GM11168 (cell line): Measurements from ENCODE around the gene OR4X1.
"Not testable (repeated sequence)": the region's sequence is repeated elsewhere in the genome, so short reads cannot be mapped to it uniquely, and the experiment has no call there.

Experiments
- in situ Hi-C: fragments of 300-500 bp; cut with MboI; formaldehyde crosslinking; loops from one replicate; pipeline ENCODE4 v1.12.0; 2022; ENCODE audit warnings: low sequenced_read_pairs; ENCODE audit not compliant: unreplicated experiment

OR4X1 gene

DNA sequence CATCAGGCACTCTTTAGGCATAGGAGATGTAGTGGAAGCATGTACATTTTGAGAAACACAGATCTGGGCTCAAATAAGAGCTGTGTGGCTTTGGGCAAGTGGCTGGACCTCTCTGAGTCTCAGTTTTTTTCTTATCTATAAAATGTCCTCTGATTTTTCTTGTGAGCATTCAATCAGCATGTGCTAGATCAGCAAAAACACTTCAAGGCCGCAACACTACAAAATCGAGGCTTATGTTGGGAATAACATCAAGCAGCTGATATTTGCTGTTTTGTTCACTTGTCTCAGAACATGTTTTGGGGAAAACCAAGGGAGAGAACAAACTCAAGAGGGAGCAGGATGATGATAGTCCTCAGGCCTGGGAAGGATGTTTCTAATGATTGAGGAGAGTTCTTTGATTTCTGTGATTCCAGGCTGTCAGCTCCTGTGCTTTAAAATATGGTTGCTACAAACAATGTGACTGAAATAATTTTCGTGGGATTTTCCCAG, at the start of gene OR4X1:
Gene OR4X1 (plus strand): TSS at position 439 of the 489 bp plus-strand sequence. CDS start 0 bp downstream, at position 439.
- in situ Hi-C loops = no loop called here

- in situ Hi-C loops = no loop called here
These were observed 47.2 kb upstream of the OR4X1 start, which contains the start of gene OR4B1 for GRCh38 chr11:48216510-48216909. OR4B1 (plus strand) TSS chr11:48216810; CDS start chr11:48216810, 0 bp downstream.

- in situ Hi-C loops = no loop called here
These were observed 34.9 kb upstream of the OR4X1 start for GRCh38 chr11:48228761-48229160.

- in situ Hi-C loops = not testable (repeated sequence)
These were observed 33.6 kb upstream of the OR4X1 start for GRCh38 chr11:48230057-48230456.

- in situ Hi-C loops = no loop called here
These were observed 25.9 kb upstream of the OR4X1 start for GRCh38 chr11:48237727-48238126.

GRCh38 chr11:48242501-48242900, 21.2 kb upstream of the OR4X1 start:
- in situ Hi-C loops = no loop called here

GRCh38 chr11:48244804-48245203, 18.9 kb upstream of the OR4X1 start, which contains the start of gene OR4X2:
OR4X2 (plus strand) TSS chr11:48245104; CDS start chr11:48245104, 0 bp downstream.
- in situ Hi-C loops = no loop called here

DNA sequence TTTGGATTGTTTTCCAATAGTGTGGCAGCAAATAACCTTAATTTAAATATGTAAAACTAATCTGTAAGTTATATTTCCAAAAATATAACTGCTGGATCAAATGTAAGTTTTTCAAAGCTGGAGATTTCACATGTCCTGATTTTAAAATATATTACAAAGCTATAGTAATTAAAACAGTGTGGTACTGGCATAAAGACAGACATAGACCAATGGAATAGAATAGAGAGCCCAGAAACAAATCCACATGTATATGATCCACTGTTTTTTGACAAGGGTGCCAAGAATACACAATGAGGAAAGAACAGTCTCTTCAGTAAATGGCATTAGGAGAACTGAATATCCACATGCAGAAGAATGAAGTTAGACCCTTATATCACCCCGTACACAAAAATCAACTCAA, 14.8 kb upstream of the OR4X1 start:
- in situ Hi-C loops = no loop called here

GRCh38 chr11:48261600-48261999, 2.1 kb upstream of the OR4X1 start:
- in situ Hi-C loops = no loop called here

- in situ Hi-C loops = no loop called here
These were observed 7.0 kb downstream of the OR4X1 start for GRCh38 chr11:48270621-48271020.

GRCh38 chr11:48272606-48273005, 8.9 kb downstream of the OR4X1 start:
- in situ Hi-C loops = no loop called here

- in situ Hi-C loops = no loop called here
These were observed 42.3 kb downstream of the OR4X1 start, which contains the start of gene OR4S1 for GRCh38 chr11:48305923-48306322. OR4S1 (plus strand) TSS chr11:48306223; CDS start chr11:48306223, 0 bp downstream.

DNA sequence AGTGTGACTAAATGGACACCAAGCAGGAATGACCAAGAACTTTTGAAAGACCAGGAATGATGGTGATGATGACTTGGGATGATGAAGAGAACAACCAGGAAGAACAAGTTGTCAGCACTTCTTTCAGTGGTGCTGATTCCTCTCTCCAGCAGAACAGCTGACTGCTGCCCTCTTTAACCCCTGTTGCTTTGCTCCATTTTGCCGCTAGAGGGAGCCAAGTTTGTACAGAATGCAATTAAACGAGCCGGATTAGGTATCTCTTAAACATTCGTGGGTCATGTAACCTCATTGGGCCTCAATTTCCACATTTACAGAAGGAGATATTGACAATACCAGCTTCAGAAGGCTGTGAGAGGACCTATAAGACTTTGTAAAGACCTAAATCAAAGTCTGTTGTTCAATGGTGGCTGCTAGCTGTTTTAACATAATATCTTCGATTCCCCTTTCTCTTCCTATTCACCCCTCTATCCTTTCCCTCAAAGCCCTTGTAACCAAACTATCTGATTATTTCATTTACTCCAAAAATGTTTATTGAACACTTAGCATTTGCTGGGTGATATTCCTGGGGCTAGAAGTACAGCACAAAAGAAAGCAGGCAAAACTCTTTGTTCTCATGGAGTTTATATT, 44.2 kb downstream of the OR4X1 start:
- in situ Hi-C loops = no loop called here

GRCh38 chr11:48313590-48313989, 49.9 kb downstream of the OR4X1 start:
- in situ Hi-C loops = not testable (repeated sequence)
